SK-N-SH (cell line): ENCODE data around the gene EPHA6. TPM values are rescaled to one million over a fixed set of nuclear protein-coding genes. Genes with fewer than 3 reads are reported as not detected.

Experiments used
- CTCF ChIA-PET: fragments of 300-600, 350-600 bp; formaldehyde crosslinking; extraction: SDS; loops from one replicate; lab custom pipeline; 2021; lab: Yijun Ruan, JAX
- POLR2A ChIA-PET: fragments of 350-600 bp; sonication (Branson Sonifier 250); formaldehyde crosslinking; extraction: SDS; loops from one replicate; lab custom pipeline; 2020; ENCODE audit warnings: antibody characterized with exemption, inconsistent platforms; lab: Yijun Ruan, JAX
- DNase-seq: peaks from one replicate; pipeline ENCODE4 v3.0.0; 2012
- H2AFZ ChIP-seq: fragments of 200-600 bp; sonication (generic); 2 replicates; pipeline ENCODE4 v1.8.1; 2016; ENCODE audit warnings: antibody characterized with exemption, mild to moderate bottlenecking, low read depth
- H3F3A ChIP-seq: fragments of 200-600 bp; sonication (generic); replicated peaks from 2 replicates; pipeline ENCODE3; 2016; ENCODE audit warnings: antibody characterized with exemption, mild to moderate bottlenecking; ENCODE audit not compliant: insufficient read depth
- H3K27ac ChIP-seq, 2 experiments: fragments of 200-500 bp in 1 of 2; fragments of 200-600 bp in 1 of 2; sonication (Bioruptor generic) in 1 of 2; sonication (generic), shearing (Covaris generic) in 1 of 2; 2 replicates each; pipeline versions ENCODE4 v1.5.1 to v1.6.1; 2014 to 2016; ENCODE audit warnings: low read depth in 2 of 2, inconsistent platforms in 1 of 2, low read length in 1 of 2, mild to moderate bottlenecking in 1 of 2, mixed read lengths in 1 of 2
- H3K27me3 ChIP-seq: fragments of 200-600 bp; sonication (generic), shearing (Covaris generic); 2 replicates; pipeline ENCODE4 v1.6.1; 2016; ENCODE audit warnings: mixed run types; ENCODE audit not compliant: insufficient read depth
- H3K36me3 ChIP-seq, 2 experiments: fragments of 200-500 bp in 1 of 2; fragments of 200-600 bp in 1 of 2; sonication (Bioruptor generic) in 1 of 2; sonication (generic) in 1 of 2; replicated peaks in 1 of 2; 2 replicates each; pipeline versions ENCODE3 to v1.5.1; 2014 to 2016; ENCODE audit warnings: low read length in 1 of 2, mild to moderate bottlenecking in 1 of 2; ENCODE audit not compliant: insufficient read depth in 2 of 2, control insufficient read depth in 1 of 2
- H3K4me1 ChIP-seq, 2 experiments: fragments of 200-500 bp in 1 of 2; fragments of 200-600 bp in 1 of 2; sonication (Bioruptor generic) in 1 of 2; sonication (generic), shearing (Covaris generic) in 1 of 2; 2 replicates each; pipeline versions ENCODE4 v1.5.1 to v1.6.1; 2014 to 2016; ENCODE audit warnings: low read depth in 1 of 2, low read length in 1 of 2, mixed run types in 1 of 2; ENCODE audit not compliant: insufficient read depth in 2 of 2, control insufficient read depth in 1 of 2
- H3K4me2 ChIP-seq: fragments of 200-600 bp; sonication (generic), shearing (Covaris generic); 2 replicates; pipeline ENCODE4 v1.6.1; 2017; ENCODE audit warnings: mixed run types
- H3K4me3 ChIP-seq, 2 experiments: fragments of 200-500 bp in 1 of 2; fragments of 200-600 bp in 1 of 2; sonication (Bioruptor generic) in 1 of 2; sonication (generic), shearing (Covaris generic) in 1 of 2; 2 replicates each; pipeline versions ENCODE4 v1.5.1 to v1.8.1; 2014 to 2016; ENCODE audit warnings: low read depth in 2 of 2, inconsistent platforms in 1 of 2, low read length in 1 of 2, mild to moderate bottlenecking in 1 of 2, mixed read lengths in 1 of 2, moderate library complexity in 1 of 2
- H3K79me2 ChIP-seq: fragments of 200-600 bp; sonication (generic); 2 replicates; pipeline ENCODE4 v1.8.1; 2017; ENCODE audit warnings: mild to moderate bottlenecking; ENCODE audit not compliant: insufficient read depth
- H3K9ac ChIP-seq: fragments of 200-600 bp; sonication (generic); 2 replicates; pipeline ENCODE4 v1.6.1; 2017; ENCODE audit warnings: mixed run types
- H3K9me2 ChIP-seq: fragments of 200-600 bp; sonication (generic); 2 replicates; pipeline ENCODE4 v1.6.1; 2017; ENCODE audit warnings: mixed run types
- H3K9me3 ChIP-seq: fragments of 200-600 bp; sonication (generic); 2 replicates; pipeline ENCODE4 v1.6.1; 2017; ENCODE audit warnings: mixed run types, mild to moderate bottlenecking, moderate library complexity
- H4K20me1 ChIP-seq: fragments of 200-600 bp; sonication (generic); 2 replicates; pipeline ENCODE4 v1.6.1; 2017; ENCODE audit warnings: mild to moderate bottlenecking, mixed run types; ENCODE audit not compliant: insufficient read depth
- EP300 ChIP-seq, 2 experiments: IDR thresholded peaks; 2 replicates each; pipeline versions ENCODE4 v1.4.0 to v1.6.1; 2012; ENCODE audit warnings: borderline replicate concordance in 1 of 2, low read depth in 1 of 2, low read length in 1 of 2
- FOXM1 ChIP-seq: IDR thresholded peaks from 2 replicates; pipeline ENCODE4 v1.4.0; 2012; ENCODE audit warnings: low read depth, mild to moderate bottlenecking
- MXI1 ChIP-seq: IDR thresholded peaks from 2 replicates; pipeline ENCODE4 v1.6.1; 2012; ENCODE audit warnings: mild to moderate bottlenecking, low read depth, low read length, improper control_type of control experiment
- RAD21 ChIP-seq: IDR thresholded peaks from 2 replicates; pipeline ENCODE4 v1.6.1; 2012; ENCODE audit warnings: mild to moderate bottlenecking, low read length
- RXRA ChIP-seq: IDR thresholded peaks from 2 replicates; pipeline ENCODE4 v1.4.0; 2012; ENCODE audit warnings: low read depth, mild to moderate bottlenecking, borderline replicate concordance
- TAF1 ChIP-seq: IDR thresholded peaks from 2 replicates; pipeline ENCODE4 v1.6.1; 2012; ENCODE audit warnings: low read depth, mild to moderate bottlenecking, low read length, moderate library complexity, borderline replicate concordance
- TCF12 ChIP-seq: IDR thresholded peaks from 2 replicates; pipeline ENCODE4 v1.4.0; 2012
- WGBS: methylation state at CpG from one replicate; pipeline ENCODE4 v1.1.6; 2017; ENCODE audit warnings: low lambda C conversion rate; 5-methylcytosine and 5-hydroxymethylcytosine counted together
- polyA plus RNA-seq, 3 experiments: library from polyadenylated mRNA; depleted of rRNA; stranded (reverse); fragments of >200 nt; gene quantifications; 2 replicates each; pipeline ENCODE4 v1.2.3, GENCODE V29; 2012
- TF ChIP-seq, protein P1 (sequence below): IDR thresholded peaks from 2 replicates; pipeline ENCODE4 v1.4.0; 2012; ENCODE audit warnings: low read depth, borderline replicate concordance
- TF ChIP-seq, protein P2 (sequence below): fragments of 150-350 bp; IDR thresholded peaks from 2 replicates; pipeline ENCODE4 v1.6.1; 2017; ENCODE audit warnings: antibody characterized with exemption, low read length, low read depth, borderline replicate concordance
- TF ChIP-seq, protein P3 (sequence below): IDR thresholded peaks from 2 replicates; pipeline ENCODE4 v1.4.0; 2012; ENCODE audit warnings: low read depth

EPHA6 gene
- polyA plus RNA-seq, 1 of the 3 experiments (the other 2 are of a cell fraction) = not detected

DNA sequence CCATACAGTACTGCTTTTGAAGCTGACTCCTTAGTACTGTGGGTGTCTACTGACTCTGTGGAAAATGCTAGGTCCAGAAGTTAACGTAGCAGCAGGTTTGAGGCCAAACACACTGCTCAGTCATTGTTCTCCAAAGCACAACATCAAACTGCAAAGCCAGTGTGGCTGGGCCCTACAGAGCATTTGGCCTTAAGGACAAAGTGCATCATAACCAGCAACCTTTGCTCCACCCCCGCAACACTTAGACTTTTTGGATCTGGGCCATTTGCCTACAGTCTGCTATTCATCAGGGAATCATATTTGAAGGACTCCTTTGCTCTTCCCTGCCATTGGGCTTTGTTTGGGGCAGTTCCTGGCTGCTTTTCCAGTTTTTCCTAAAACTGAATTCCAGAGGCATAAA lies 907.1 kb downstream of the EPHA6 start:
- H3K4me3 ChIP-seq = no peak overlapping the region
- no peak overlapping the region for H3K9ac ChIP-seq
- no peaks in the 10 kb centered on the region for H3K27me3 ChIP-seq
- no peak for DNase-seq
- no peaks in the 10 kb centered on the region for H3F3A ChIP-seq
- H3K9me2 ChIP-seq = no peaks in the 10 kb centered on the region
- TF ChIP-seq TAF1 (no peak), RXRA (no peak), FOXM1 (no peak), TCF12 (no peak)
- TF ChIP-seq, protein P1, sequence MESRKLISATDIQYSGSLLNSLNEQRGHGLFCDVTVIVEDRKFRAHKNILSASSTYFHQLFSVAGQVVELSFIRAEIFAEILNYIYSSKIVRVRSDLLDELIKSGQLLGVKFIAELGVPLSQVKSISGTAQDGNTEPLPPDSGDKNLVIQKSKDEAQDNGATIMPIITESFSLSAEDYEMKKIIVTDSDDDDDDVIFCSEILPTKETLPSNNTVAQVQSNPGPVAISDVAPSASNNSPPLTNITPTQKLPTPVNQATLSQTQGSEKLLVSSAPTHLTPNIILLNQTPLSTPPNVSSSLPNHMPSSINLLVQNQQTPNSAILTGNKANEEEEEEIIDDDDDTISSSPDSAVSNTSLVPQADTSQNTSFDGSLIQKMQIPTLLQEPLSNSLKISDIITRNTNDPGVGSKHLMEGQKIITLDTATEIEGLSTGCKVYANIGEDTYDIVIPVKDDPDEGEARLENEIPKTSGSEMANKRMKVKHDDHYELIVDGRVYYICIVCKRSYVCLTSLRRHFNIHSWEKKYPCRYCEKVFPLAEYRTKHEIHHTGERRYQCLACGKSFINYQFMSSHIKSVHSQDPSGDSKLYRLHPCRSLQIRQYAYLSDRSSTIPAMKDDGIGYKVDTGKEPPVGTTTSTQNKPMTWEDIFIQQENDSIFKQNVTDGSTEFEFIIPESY = no peak
- H3K79me2 ChIP-seq = no peaks in the 10 kb centered on the region
- no peak overlapping the region for H3K27ac ChIP-seq
- no peaks in the 10 kb centered on the region; a peak in 1 of 4 replicates for H3K4me1 ChIP-seq
- no peaks in the 10 kb centered on the region for H3K36me3 ChIP-seq
- WGBS = 62% methylated on average over 2 of the region's 2 CpGs
- H4K20me1 ChIP-seq = no peaks in the 10 kb centered on the region
- H3K4me2 ChIP-seq = no peak overlapping the region
- H2AFZ ChIP-seq = no peak overlapping the region
- CTCF ChIA-PET = interaction anchor here (1.0 kb wide), 1 partner anchor 858 kb away, joined by 3 read pairs; no protein-coding TSS in a partner anchor
- POLR2A ChIA-PET = no interaction called here
- no peaks in the 10 kb centered on the region for H3K9me3 ChIP-seq

DNA sequence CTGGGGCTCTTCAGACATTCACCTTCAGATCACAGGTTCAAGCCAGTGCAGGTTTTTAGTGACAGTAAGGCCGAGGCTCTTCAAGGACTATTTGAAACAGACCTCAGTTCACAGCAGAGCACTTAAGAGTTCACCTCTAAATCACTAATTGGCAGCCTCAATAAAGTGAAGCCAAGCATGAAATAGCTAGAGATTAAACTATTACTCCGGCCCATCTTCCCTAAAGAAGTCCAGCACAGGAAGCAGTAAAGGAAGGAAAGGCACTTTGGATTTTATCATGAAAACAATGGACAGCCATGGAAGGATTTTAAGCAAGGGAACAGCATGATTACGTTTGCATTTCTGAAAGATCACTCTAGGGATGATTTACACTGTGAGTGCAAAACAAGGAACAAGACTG lies 922.5 kb downstream of the EPHA6 start:
- Histone ChIP-seq H3F3A (no peaks in the 10 kb centered on the region), H3K27me3 (no peaks in the 10 kb centered on the region), H3K9ac (no peak overlapping the region), H4K20me1 (no peaks in the 10 kb centered on the region), H3K27ac (peak overlapping the region in 1 of 2 experiments; percentile 80; a peak in 1 of 4 replicates), H3K4me2 (no peak overlapping the region), H3K79me2 (no peaks in the 10 kb centered on the region), H3K4me3 (no peak overlapping the region), H3K9me3 (no peaks in the 10 kb centered on the region), H3K36me3 (no peaks in the 10 kb centered on the region), H2AFZ (no peak overlapping the region), H3K4me1 (peaks cover 0 to 2% of the 10 kb centered on the region in 2 experiments; a peak in 2 of 4 replicates), H3K9me2 (no peaks in the 10 kb centered on the region)
- CTCF ChIA-PET = interaction anchor here (4.1 kb wide), 1 partner anchor 18 kb away, joined by 22 read pairs; no protein-coding TSS in a partner anchor
- POLR2A ChIA-PET = no interaction called here
- no peak for DNase-seq
- WGBS = 1% methylated on average over 3 of the region's 3 CpGs
- TF ChIP-seq, protein P2, sequence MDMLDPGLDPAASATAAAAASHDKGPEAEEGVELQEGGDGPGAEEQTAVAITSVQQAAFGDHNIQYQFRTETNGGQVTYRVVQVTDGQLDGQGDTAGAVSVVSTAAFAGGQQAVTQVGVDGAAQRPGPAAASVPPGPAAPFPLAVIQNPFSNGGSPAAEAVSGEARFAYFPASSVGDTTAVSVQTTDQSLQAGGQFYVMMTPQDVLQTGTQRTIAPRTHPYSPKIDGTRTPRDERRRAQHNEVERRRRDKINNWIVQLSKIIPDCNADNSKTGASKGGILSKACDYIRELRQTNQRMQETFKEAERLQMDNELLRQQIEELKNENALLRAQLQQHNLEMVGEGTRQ = no peak
- TF ChIP-seq TCF12 (no peak), TAF1 (no peak), RAD21 (no peak), EP300 (IDR thresholded peaks at IDR 0.05; ENCODE audit: borderline replicate concordance in 1 of 2, low read depth in 1 of 2, low read length in 1 of 2) (peak in 1 of 2 experiments; percentile 37; a peak in 1 of 4 replicates), MXI1 (no peak)
- TF ChIP-seq, protein P3, sequence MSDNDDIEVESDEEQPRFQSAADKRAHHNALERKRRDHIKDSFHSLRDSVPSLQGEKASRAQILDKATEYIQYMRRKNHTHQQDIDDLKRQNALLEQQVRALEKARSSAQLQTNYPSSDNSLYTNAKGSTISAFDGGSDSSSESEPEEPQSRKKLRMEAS = no peak
- TF ChIP-seq, protein P1 = no peak
